Liver (tissue), 9 donors: ENCODE results near the gene ZNF212. TPM values are rescaled to one million over a fixed set of nuclear protein-coding genes. Genes with fewer than 3 reads are reported as not detected.

Experiments used
- DNase-seq: peaks from one replicate; pipeline ENCODE4 v3.0.0-alpha.2; 2017; ENCODE audit warnings: low spot score
- H3K27ac ChIP-seq, 2 donors: one replicate each; pipeline ENCODE4 v1.7.0; 2013; ENCODE audit warnings: inconsistent platforms in 2 of 2, low read length in 2 of 2, control low read depth in 1 of 2, low read depth in 1 of 2, mild to moderate bottlenecking in 1 of 2
- H3K27me3 ChIP-seq, 4 donors: one replicate each; pipeline versions ENCODE4 v1.6.1 to v1.7.0; 2013; ENCODE audit warnings: low read length in 3 of 4, inconsistent platforms in 1 of 4, mild to moderate bottlenecking in 1 of 4, moderate library complexity in 1 of 4; ENCODE audit not compliant: control insufficient read depth in 4 of 4, insufficient read depth in 4 of 4
- H3K36me3 ChIP-seq, 4 donors: one replicate each; pipeline versions ENCODE4 v1.6.1 to v1.7.0; 2013; ENCODE audit warnings: low read length in 3 of 4, mild to moderate bottlenecking in 3 of 4, low read depth in 1 of 4, moderate library complexity in 1 of 4; ENCODE audit not compliant: control insufficient read depth in 4 of 4, insufficient read depth in 3 of 4
- H3K4me1 ChIP-seq, 4 donors: one replicate each; pipeline versions ENCODE4 v1.6.1 to v1.7.0; 2013; ENCODE audit warnings: low read length in 3 of 4, mild to moderate bottlenecking in 3 of 4, moderate library complexity in 1 of 4; ENCODE audit not compliant: control insufficient read depth in 4 of 4, insufficient read depth in 4 of 4
- H3K4me3 ChIP-seq, 3 donors: one replicate each; pipeline versions ENCODE4 v1.6.1 to v1.7.0; 2013; ENCODE audit warnings: low read length in 3 of 3, control low read depth in 1 of 3, low read depth in 1 of 3, mild to moderate bottlenecking in 1 of 3
- H3K9ac ChIP-seq, 2 donors: one replicate each; pipeline ENCODE4 v1.7.0; 2013; ENCODE audit warnings: low read length in 2 of 2, mild to moderate bottlenecking in 2 of 2, moderate library complexity in 2 of 2, control low read depth in 1 of 2, low read depth in 1 of 2
- H3K9me3 ChIP-seq, 4 donors: one replicate each; pipeline versions ENCODE4 v1.6.1 to v1.7.0; 2013; ENCODE audit warnings: low read length in 3 of 4; ENCODE audit not compliant: control insufficient read depth in 4 of 4
- ATF3 ChIP-seq: IDR thresholded peaks from 2 replicates; pipeline ENCODE4 v1.6.1; 2016; ENCODE audit warnings: antibody characterized with exemption
- CTCF ChIP-seq: fragments of 150-350 bp; IDR thresholded peaks from 2 replicates; pipeline ENCODE4 v1.5.1; 2017; ENCODE audit warnings: improper control_type of control experiment, low read depth, low read length; ENCODE audit not compliant: missing input control
- EGR1 ChIP-seq, 2 donors: IDR thresholded peaks; 2 replicates each; pipeline ENCODE4 v1.6.1; 2016 to 2018; ENCODE audit warnings: antibody characterized with exemption in 2 of 2, low read depth in 2 of 2
- FOXA1 ChIP-seq: IDR thresholded peaks from 2 replicates; pipeline ENCODE4 v1.6.1; 2016; ENCODE audit warnings: antibody characterized with exemption
- FOXA2 ChIP-seq: IDR thresholded peaks from 2 replicates; pipeline ENCODE4 v1.6.1; 2016; ENCODE audit warnings: antibody characterized with exemption
- GABPA ChIP-seq, 2 donors: IDR thresholded peaks in 1 of 2; conservative IDR thresholded peaks in 1 of 2; 2 replicates each; pipeline ENCODE4 v1.6.1; 2016; ENCODE audit warnings: antibody characterized with exemption in 2 of 2, mild to moderate bottlenecking in 1 of 2, moderate library complexity in 1 of 2
- HNF4G ChIP-seq: IDR thresholded peaks from 2 replicates; pipeline ENCODE4 v1.6.1; 2016; ENCODE audit warnings: antibody characterized with exemption
- JUND ChIP-seq, 2 donors: IDR thresholded peaks; 2 replicates each; pipeline ENCODE4 v1.6.1; 2016; ENCODE audit warnings: antibody characterized with exemption in 2 of 2
- MAX ChIP-seq: IDR thresholded peaks from 2 replicates; pipeline ENCODE4 v1.6.1; 2016; ENCODE audit warnings: antibody characterized with exemption
- RAD21 ChIP-seq, 2 donors: IDR thresholded peaks; 2 replicates each; pipeline ENCODE4 v1.6.1; 2016; ENCODE audit warnings: antibody characterized with exemption in 2 of 2, mild to moderate bottlenecking in 2 of 2
- REST ChIP-seq: IDR thresholded peaks from 2 replicates; pipeline ENCODE4 v1.6.1; 2016; ENCODE audit warnings: antibody characterized with exemption, mild to moderate bottlenecking
- RXRA ChIP-seq, 2 donors: IDR thresholded peaks; 2 replicates each; pipeline ENCODE4 v1.6.1; 2017 to 2018; ENCODE audit warnings: antibody characterized with exemption in 2 of 2, mild to moderate bottlenecking in 1 of 2
- SP1 ChIP-seq: IDR thresholded peaks from 2 replicates; pipeline ENCODE4 v1.6.1; 2018; ENCODE audit warnings: antibody characterized with exemption, mild to moderate bottlenecking
- TAF1 ChIP-seq: conservative IDR thresholded peaks from 2 replicates; pipeline ENCODE4 v1.6.1; 2016; ENCODE audit warnings: antibody characterized with exemption, mild to moderate bottlenecking
- YY1 ChIP-seq: IDR thresholded peaks from 2 replicates; pipeline ENCODE4 v1.6.1; 2016; ENCODE audit warnings: antibody characterized with exemption, mild to moderate bottlenecking
- ZBTB33 ChIP-seq: IDR thresholded peaks from 2 replicates; pipeline ENCODE4 v1.6.1; 2016; ENCODE audit warnings: antibody characterized with exemption
- WGBS: extraction: QIAGEN DNeasy Blood & Tissue Kit; methylation state at CpG from one replicate; pipeline ENCODE4 v1.1.7; 2013; 5-methylcytosine and 5-hydroxymethylcytosine counted together
- polyA plus RNA-seq, 2 donors: library from polyadenylated mRNA; stranded (reverse) in 1 of 2; unstranded in 1 of 2; fragments of 200-250 nt in 1 of 2; fragments of >200 nt in 1 of 2; fragmentation: Nextera tagmentation in 1 of 2; extraction: Ambion mirVana in 1 of 2; gene quantifications; one replicate each; pipeline versions ENCODE4 v1.2.1 to v1.2.3, GENCODE V29; 2013 to 2015
- total RNA-seq, 2 donors: library from RNA; depleted of rRNA; stranded (reverse); fragments of >200 nt; gene quantifications; one replicate each; pipeline ENCODE4 v1.2.3, GENCODE V29; 2014
- donor health status: healthy.
- donor health status: healthy.
- donor health status: healthy.
- donor health status: healthy.
- donor health status: healthy.

The ZNF212 gene
- total and polyA plus RNA-seq, 4 donors, result 3.4 to 4.9 (median 3.7) TPM

GRCh38 chr7:149282331-149282655 lies 42.8 kb downstream of the ZNF212 start:
- H3K36me3 ChIP-seq, result peaks cover 0 to 11% (median 5%) of the 10 kb centered on the region in 4 donors

GRCh38 chr7:149283321-149283720 lies 43.9 kb downstream of the ZNF212 start:
- Histone ChIP-seq H3K9ac (no peak overlapping the region), H3K4me3 (no peak overlapping the region), H3K9me3 (no peaks in the 10 kb centered on the region), H3K27me3 (no peaks in the 10 kb centered on the region), H3K27ac (no peak overlapping the region), H3K36me3 (peaks cover 0 to 8% (median 3%) of the 10 kb centered on the region in 4 donors), H3K4me1 (peaks cover 1 to 37% (median 21%) of the 10 kb centered on the region in 4 donors)
- DNase-seq, result no peak
- no peak for TF ChIP-seq FOXA1
- no peak for TF ChIP-seq YY1
- TF ChIP-seq REST, result no peak
- TF ChIP-seq JUND (IDR thresholded peaks at IDR 0.05), result no peak
- no peak for TF ChIP-seq EGR1 (IDR thresholded peaks at IDR 0.05; ENCODE audit: low read depth in 2 of 2)
- no peak for TF ChIP-seq FOXA2
- TF ChIP-seq CTCF, result no peak
- no peak for TF ChIP-seq RXRA (IDR thresholded peaks at IDR 0.05)
- TF ChIP-seq ATF3, result no peak
- no peak for TF ChIP-seq MAX
- TF ChIP-seq HNF4G, result no peak
- TF ChIP-seq GABPA (IDR thresholded peaks at IDR 0.05 in 1 of 2, conservative IDR thresholded peaks at IDR 0.05 in 1 of 2), result no peak
- TF ChIP-seq RAD21 (IDR thresholded peaks at IDR 0.05), result no peak
- TF ChIP-seq ZBTB33, result no peak
- TF ChIP-seq SP1, result no peak
- WGBS, result 97% methylated on average over 3 of the region's 3 CpGs

More at GRCh38 chr7:149282331-149282655, 42.8 kb downstream of the ZNF212 start:
- WGBS, result 86% methylated on average over 5 of the region's 5 CpGs
- no peak for DNase-seq
- Histone ChIP-seq H3K4me1 (peaks cover 1 to 32% (median 19%) of the 10 kb centered on the region in 4 donors), H3K4me3 (no peak overlapping the region), H3K9me3 (no peaks in the 10 kb centered on the region), H3K9ac (no peak overlapping the region), H3K27ac (no peak overlapping the region), H3K27me3 (no peaks in the 10 kb centered on the region)
- no peak for TF ChIP-seq ZBTB33
- no peak for TF ChIP-seq YY1
- TF ChIP-seq HNF4G, result no peak
- TF ChIP-seq TAF1, result no peak
- TF ChIP-seq EGR1 (IDR thresholded peaks at IDR 0.05; ENCODE audit: low read depth in 2 of 2), result no peak
- TF ChIP-seq FOXA2, result no peak
- no peak for TF ChIP-seq RXRA (IDR thresholded peaks at IDR 0.05)
- no peak for TF ChIP-seq GABPA (IDR thresholded peaks at IDR 0.05 in 1 of 2, conservative IDR thresholded peaks at IDR 0.05 in 1 of 2)
